ENCODE measurements around the gene FYB2. TPM values are rescaled to one million over a fixed set of nuclear protein-coding genes. Genes with fewer than 3 reads are reported as not detected.

FYB2 gene
- total and polyA plus RNA-seq, 10 of the 15 experiments (the other 5 are each of a cell fraction or from before 2014, with no cell fraction given) = 0.04 to 0.16 (median 0.05) TPM; not detected in 4

- no peak for TF ChIP-seq MYC (IDR thresholded peaks at IDR 0.05; ENCODE audit: insufficient read depth, insufficient read length, insufficient replicate concordance, low read length, severe bottlenecking)
- no peak for TF ChIP-seq RCOR1 (conservative IDR thresholded peaks at IDR 0.05; ENCODE audit: low read depth, low read length)
- no peak for TF ChIP-seq ZNF622 (IDR thresholded peaks at IDR 0.05)
Measured at GRCh38 chr1:56864430-56864829, 45.2 kb upstream of the FYB2 start (continued).

- no peaks in the 10 kb centered on the region for H3K36me3 ChIP-seq (ENCODE audit: control insufficient read depth in 2 of 2, insufficient read depth in 2 of 2, low read length in 1 of 2)
- FAIRE-seq (no peak), ATAC-seq (no peak), DNase-seq (ENCODE audit: low read depth, low spot score) (no peak)
- H3K27ac ChIP-seq (ENCODE audit: control insufficient read depth, insufficient read depth) = no peak overlapping the region
- BruUV-seq (replicated peaks) = no TSS peak
- ChIA-PET POLR2A (no interaction called here), RAD21 (ENCODE audit: unreplicated experiment) (no interaction called here), CTCF (no interaction called here), SMC1A (ENCODE audit: uncharacterized antibody, unreplicated experiment) (no interaction called here)
- H4K20me1 ChIP-seq (ENCODE audit: control insufficient read depth, insufficient read depth) = no peaks in the 10 kb centered on the region
- no peaks in the 10 kb centered on the region for H3K9me3 ChIP-seq (replicated peaks; ENCODE audit: control insufficient read depth, insufficient read depth, low read length)
- no peaks in the 10 kb centered on the region for H3K79me2 ChIP-seq (ENCODE audit: control insufficient read depth, insufficient read depth, low read length)
- no peak overlapping the region for H3K4me2 ChIP-seq (ENCODE audit: control insufficient read depth, insufficient read depth)
- no peaks in the 10 kb centered on the region for H3K4me1 ChIP-seq (ENCODE audit: control insufficient read depth, insufficient read depth, low read length)
- intact Hi-C loops (cut with micrococcal nuclease; ENCODE audit: unreplicated experiment) (no loop called here), in situ Hi-C loops (cut with MboI) (no loop called here)
- 0% methylated on average over 3 of the region's 3 CpGs for WGBS (ENCODE audit: insufficient coverage, insufficient replicate concordance, low lambda C conversion rate, missing lambda C conversion rate)
- no peaks in the 10 kb centered on the region for H3K27me3 ChIP-seq (replicated peaks in 1 of 2; ENCODE audit: control insufficient read depth in 2 of 2, insufficient read depth in 2 of 2, low read length in 1 of 2)
- H3K4me3 ChIP-seq = no peak overlapping the region
- H2AFZ ChIP-seq (ENCODE audit: control insufficient read depth, low read depth, low read length) = no peak overlapping the region
- no peak overlapping the region for H3K9ac ChIP-seq (ENCODE audit: control insufficient read depth, insufficient read depth, low read length)
- TF ChIP-seq TCF3 (IDR thresholded peaks at IDR 0.05; ENCODE audit: borderline replicate concordance, insufficient read depth, low read depth, low read length) (no peak), POLR2A (IDR thresholded peaks at IDR 0.05; ENCODE audit: low read depth, low read length) (no peak), IKZF1 (conservative IDR thresholded peaks at IDR 0.05) (no peak), SREBF2 (IDR thresholded peaks at IDR 0.05; ENCODE audit: low read length) (no peak), CREB1 (IDR thresholded peaks at IDR 0.05; ENCODE audit: low read depth) (no peak), SMARCA5 (IDR thresholded peaks at IDR 0.05) (no peak), GATAD2B (conservative IDR thresholded peaks at IDR 0.05; ENCODE audit: low read depth) (no peak), NFXL1 (IDR thresholded peaks at IDR 0.05; ENCODE audit: borderline replicate concordance) (no peak), ZNF24 (IDR thresholded peaks at IDR 0.05) (no peak), NFIC (IDR thresholded peaks at IDR 0.05; ENCODE audit: low read depth, low read length) (no peak), STAT3 (IDR thresholded peaks at IDR 0.05; ENCODE audit: low read depth, low read length) (no peak), JUNB (IDR thresholded peaks at IDR 0.05) (no peak), IKZF2 (IDR thresholded peaks at IDR 0.05) (no peak), ATF7 (IDR thresholded peaks at IDR 0.05; ENCODE audit: low read depth) (no peak), YY1 (IDR thresholded peaks at IDR 0.05; ENCODE audit: low read depth, low read length) (no peak)
- TF ChIP-seq, protein P1, sequence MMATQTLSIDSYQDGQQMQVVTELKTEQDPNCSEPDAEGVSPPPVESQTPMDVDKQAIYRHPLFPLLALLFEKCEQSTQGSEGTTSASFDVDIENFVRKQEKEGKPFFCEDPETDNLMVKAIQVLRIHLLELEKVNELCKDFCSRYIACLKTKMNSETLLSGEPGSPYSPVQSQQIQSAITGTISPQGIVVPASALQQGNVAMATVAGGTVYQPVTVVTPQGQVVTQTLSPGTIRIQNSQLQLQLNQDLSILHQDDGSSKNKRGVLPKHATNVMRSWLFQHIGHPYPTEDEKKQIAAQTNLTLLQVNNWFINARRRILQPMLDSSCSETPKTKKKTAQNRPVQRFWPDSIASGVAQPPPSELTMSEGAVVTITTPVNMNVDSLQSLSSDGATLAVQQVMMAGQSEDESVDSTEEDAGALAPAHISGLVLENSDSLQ (IDR thresholded peaks at IDR 0.05) = no peak
- TF ChIP-seq, protein P2, sequence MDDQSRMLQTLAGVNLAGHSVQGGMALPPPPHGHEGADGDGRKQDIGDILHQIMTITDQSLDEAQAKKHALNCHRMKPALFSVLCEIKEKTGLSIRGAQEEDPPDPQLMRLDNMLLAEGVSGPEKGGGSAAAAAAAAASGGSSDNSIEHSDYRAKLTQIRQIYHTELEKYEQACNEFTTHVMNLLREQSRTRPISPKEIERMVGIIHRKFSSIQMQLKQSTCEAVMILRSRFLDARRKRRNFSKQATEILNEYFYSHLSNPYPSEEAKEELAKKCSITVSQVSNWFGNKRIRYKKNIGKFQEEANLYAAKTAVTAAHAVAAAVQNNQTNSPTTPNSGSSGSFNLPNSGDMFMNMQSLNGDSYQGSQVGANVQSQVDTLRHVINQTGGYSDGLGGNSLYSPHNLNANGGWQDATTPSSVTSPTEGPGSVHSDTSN (IDR thresholded peaks at IDR 0.05; ENCODE audit: insufficient replicate concordance, low read depth, low read length) = no peak
- TF ChIP-seq, protein P3, sequence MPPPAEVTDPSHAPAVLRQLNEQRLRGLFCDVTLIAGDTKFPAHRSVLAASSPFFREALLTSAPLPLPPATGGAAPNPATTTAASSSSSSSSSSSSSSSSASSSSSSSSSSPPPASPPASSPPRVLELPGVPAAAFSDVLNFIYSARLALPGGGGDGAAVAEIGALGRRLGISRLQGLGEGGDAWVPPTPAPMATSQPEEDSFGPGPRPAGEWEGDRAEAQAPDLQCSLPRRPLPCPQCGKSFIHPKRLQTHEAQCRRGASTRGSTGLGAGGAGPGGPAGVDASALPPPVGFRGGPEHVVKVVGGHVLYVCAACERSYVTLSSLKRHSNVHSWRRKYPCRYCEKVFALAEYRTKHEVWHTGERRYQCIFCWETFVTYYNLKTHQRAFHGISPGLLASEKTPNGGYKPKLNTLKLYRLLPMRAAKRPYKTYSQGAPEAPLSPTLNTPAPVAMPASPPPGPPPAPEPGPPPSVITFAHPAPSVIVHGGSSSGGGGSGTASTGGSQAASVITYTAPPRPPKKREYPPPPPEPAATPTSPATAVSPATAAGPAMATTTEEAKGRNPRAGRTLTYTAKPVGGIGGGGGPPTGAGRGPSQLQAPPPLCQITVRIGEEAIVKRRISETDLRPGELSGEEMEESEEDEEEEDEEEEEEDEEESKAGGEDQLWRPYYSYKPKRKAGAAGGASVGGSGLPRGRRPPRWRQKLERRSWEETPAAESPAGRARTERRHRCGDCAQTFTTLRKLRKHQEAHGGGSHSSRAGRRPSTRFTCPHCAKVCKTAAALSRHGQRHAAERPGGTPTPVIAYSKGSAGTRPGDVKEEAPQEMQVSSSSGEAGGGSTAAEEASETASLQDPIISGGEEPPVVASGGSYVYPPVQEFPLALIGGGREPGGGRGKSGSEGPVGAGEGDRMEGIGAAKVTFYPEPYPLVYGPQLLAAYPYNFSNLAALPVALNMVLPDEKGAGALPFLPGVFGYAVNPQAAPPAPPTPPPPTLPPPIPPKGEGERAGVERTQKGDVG (CRISPR knock-in tag; IDR thresholded peaks at IDR 0.05) = no peak
Measured at GRCh38 chr1:56863265-56863992, 44.2 kb upstream of the FYB2 start.

Data from GM12878 (cell line).